SU-DHL-6 (cell line): Measurements from ENCODE around the gene PLK2.

ENCODE experiments used
- H2AFZ ChIP-seq: fragments of 200-600 bp; sonication (generic); 2 replicates; pipeline ENCODE4 v1.6.1; 2014; ENCODE audit warnings: low read depth, mild to moderate bottlenecking, moderate library complexity, mixed read lengths, antibody characterized with exemption, low read length; ENCODE audit not compliant: severe bottlenecking
- H3F3A ChIP-seq: fragments of 200-600 bp; shearing (Covaris generic); 2 replicates; pipeline ENCODE4 v1.6.0; 2016; ENCODE audit warnings: antibody characterized with exemption, mild to moderate bottlenecking; ENCODE audit not compliant: insufficient read depth
- H3K27ac ChIP-seq: fragments of 200-600 bp; sonication (generic); 2 replicates; pipeline ENCODE4 v1.5.1; 2016; ENCODE audit warnings: low read depth, mild to moderate bottlenecking, low read length, moderate library complexity, mixed read lengths
- H3K27me3 ChIP-seq: fragments of 200-600 bp; sonication (generic), shearing (Covaris generic); 2 replicates; pipeline ENCODE4 v1.6.0; 2014; ENCODE audit warnings: mild to moderate bottlenecking, low read length
- H3K36me3 ChIP-seq: fragments of 200-600 bp; sonication (generic); 2 replicates; pipeline ENCODE4 v1.6.1; 2014; ENCODE audit warnings: mild to moderate bottlenecking, low read length, mixed read lengths
- H3K4me2 ChIP-seq: fragments of 300-600, 200-600 bp; shearing (Covaris generic), sonication (generic); 2 replicates; pipeline ENCODE4 v1.6.0; 2014; ENCODE audit warnings: low read length, low read depth, mild to moderate bottlenecking; ENCODE audit not compliant: poor library complexity, severe bottlenecking
- H3K4me3 ChIP-seq: fragments of 200-600 bp; sonication (generic); 2 replicates; pipeline ENCODE4 v1.5.1; 2014; ENCODE audit warnings: antibody characterized with exemption, low read length, mild to moderate bottlenecking, mixed read lengths; ENCODE audit not compliant: insufficient read depth, poor library complexity, severe bottlenecking
- H3K79me2 ChIP-seq: fragments of 200-600 bp; sonication (generic); 2 replicates; pipeline ENCODE4 v1.6.1; 2014; ENCODE audit warnings: mild to moderate bottlenecking, low read length, moderate library complexity; ENCODE audit not compliant: insufficient read depth
- H3K9ac ChIP-seq: fragments of 200-600 bp; sonication (generic); 2 replicates; pipeline ENCODE4 v1.7.0; 2014; ENCODE audit warnings: mild to moderate bottlenecking, low read length
- H3K9me2 ChIP-seq: fragments of 200-600 bp; sonication (generic); replicated peaks from 2 replicates; pipeline ENCODE4 v1.6.1; 2014; ENCODE audit warnings: low read length; ENCODE audit not compliant: insufficient read depth
- H3K9me3 ChIP-seq: fragments of 200-600 bp; sonication (generic); 2 replicates; pipeline ENCODE4 v1.6.1; 2014; ENCODE audit warnings: low read length, mixed read lengths; ENCODE audit not compliant: insufficient read depth
- H4K20me1 ChIP-seq: fragments of 200-600 bp; sonication (generic); 2 replicates; pipeline ENCODE4 v1.6.1; 2014; ENCODE audit warnings: low read depth, mild to moderate bottlenecking, antibody characterized with exemption, low read length, moderate library complexity, mixed read lengths
- CTCF ChIP-seq: fragments of 200-600 bp; sonication (generic); IDR thresholded peaks from one replicate; pipeline ENCODE4 v1.5.1; 2017; ENCODE audit warnings: antibody characterized with exemption, mild to moderate bottlenecking, low read length, moderate library complexity; ENCODE audit not compliant: insufficient read depth, poor library complexity, severe bottlenecking
- EZH2phosphoT487 ChIP-seq: fragments of 200-600 bp; sonication (generic), shearing (Covaris generic); conservative IDR thresholded peaks from 2 replicates; pipeline ENCODE4 v1.6.1; 2018; ENCODE audit warnings: mild to moderate bottlenecking, antibody characterized with exemption, low read length, moderate library complexity, mixed read lengths

The PLK2 gene

GRCh38 chr5:58484505-58484904 lies 24.6 kb upstream of the PLK2 start:
- H3K9ac ChIP-seq, result no peak overlapping the region
- H3K9me2 ChIP-seq, result no peaks in the 10 kb centered on the region
- no peak overlapping the region for H3K4me2 ChIP-seq
- no peaks in the 10 kb centered on the region for H4K20me1 ChIP-seq
- H3K36me3 ChIP-seq, result no peaks in the 10 kb centered on the region
- no peak overlapping the region for H3K4me3 ChIP-seq
- H2AFZ ChIP-seq, result no peak overlapping the region
- no peaks in the 10 kb centered on the region for H3K27me3 ChIP-seq
- no peaks in the 10 kb centered on the region for H3K9me3 ChIP-seq
- TF ChIP-seq EZH2phosphoT487, result no peak
- TF ChIP-seq CTCF, result no peak
- H3F3A ChIP-seq, result no peaks in the 10 kb centered on the region
- no peak overlapping the region for H3K27ac ChIP-seq
- no peaks in the 10 kb centered on the region for H3K79me2 ChIP-seq

GRCh38 chr5:58482536-58482935 lies 22.6 kb upstream of the PLK2 start:
- H4K20me1 ChIP-seq, result no peaks in the 10 kb centered on the region
- H2AFZ ChIP-seq, result no peak overlapping the region
- no peak overlapping the region for H3K4me3 ChIP-seq
- no peak overlapping the region for H3K4me2 ChIP-seq
- no peaks in the 10 kb centered on the region for H3K36me3 ChIP-seq
- H3K79me2 ChIP-seq, result no peaks in the 10 kb centered on the region
- H3F3A ChIP-seq, result no peaks in the 10 kb centered on the region
- no peaks in the 10 kb centered on the region for H3K27me3 ChIP-seq
- H3K9me2 ChIP-seq, result no peaks in the 10 kb centered on the region
- TF ChIP-seq CTCF, result no peak
- TF ChIP-seq EZH2phosphoT487, result no peak
- H3K9me3 ChIP-seq, result no peaks in the 10 kb centered on the region
- no peak overlapping the region for H3K9ac ChIP-seq
- no peak overlapping the region for H3K27ac ChIP-seq

- Histone ChIP-seq H3K9ac (no peak overlapping the region), H3F3A (no peaks in the 10 kb centered on the region), H3K36me3 (no peaks in the 10 kb centered on the region), H3K4me2 (no peak overlapping the region), H3K9me2 (no peaks in the 10 kb centered on the region), H4K20me1 (no peaks in the 10 kb centered on the region), H2AFZ (no peak overlapping the region), H3K27ac (no peak overlapping the region), H3K79me2 (no peaks in the 10 kb centered on the region), H3K4me3 (no peak overlapping the region), H3K9me3 (no peaks in the 10 kb centered on the region), H3K27me3 (no peaks in the 10 kb centered on the region)
- no peak for TF ChIP-seq EZH2phosphoT487
- no peak for TF ChIP-seq CTCF
Measured at GRCh38 chr5:58481828-58482227, 21.9 kb upstream of the PLK2 start.
